Suprapubic skin (tissue), 4 donors: ENCODE data around the gene N4BP2L1. TPM values are rescaled to one million over a fixed set of nuclear protein-coding genes. Genes with fewer than 3 reads are reported as not detected.

ENCODE experiments used
- DNase-seq, 2 donors: peaks; one replicate each; pipeline ENCODE4 v3.0.0-alpha.2; 2019; ENCODE audit warnings: low spot score in 2 of 2
- H3K27ac ChIP-seq: fragments of 200-600 bp; sonication (generic); one replicate; pipeline ENCODE4 v1.5.1; 2019
- H3K27me3 ChIP-seq: fragments of 200-600 bp; sonication (generic); one replicate; pipeline ENCODE4 v1.5.1; 2019
- H3K36me3 ChIP-seq: fragments of 200-600 bp; sonication (generic); one replicate; pipeline ENCODE4 v1.5.1; 2019
- H3K4me1 ChIP-seq: fragments of 200-600 bp; sonication (generic); one replicate; pipeline ENCODE4 v1.5.1; 2019
- H3K4me3 ChIP-seq: fragments of 200-600 bp; sonication (generic); one replicate; pipeline ENCODE4 v1.5.1; 2019; ENCODE audit warnings: mild to moderate bottlenecking
- H3K9me3 ChIP-seq: fragments of 200-600 bp; sonication (generic); one replicate; pipeline ENCODE4 v1.5.1; 2019
- CTCF ChIP-seq, 2 donors: fragments of 200-600 bp in 1 of 2; fragments of 450-650 bp in 1 of 2; sonication (generic) in 1 of 2; IDR thresholded peaks; one replicate each; pipeline ENCODE4 v1.5.1; 2016 to 2019; ENCODE audit warnings: antibody characterized with exemption in 2 of 2, mild to moderate bottlenecking in 1 of 2, moderate library complexity in 1 of 2
- EP300 ChIP-seq: sonication (generic); formaldehyde crosslinking; IDR thresholded peaks from one replicate; pipeline ENCODE4 v1.6.1; 2017; ENCODE audit warnings: antibody characterized with exemption
- POLR2A ChIP-seq, 2 donors: fragments of 450-650 bp; IDR thresholded peaks; one replicate each; pipeline ENCODE4 v1.6.1; 2017; ENCODE audit warnings: antibody characterized with exemption in 2 of 2, mild to moderate bottlenecking in 2 of 2, moderate library complexity in 2 of 2
- POLR2AphosphoS5 ChIP-seq, 3 donors: sonication (generic); formaldehyde crosslinking; IDR thresholded peaks; one replicate each; pipeline ENCODE4 v1.6.1; 2017; ENCODE audit warnings: antibody characterized with exemption in 3 of 3
- WGBS: methylation state at CpG from one replicate; pipeline ENCODE4 v1.1.5; 2018; 5-methylcytosine and 5-hydroxymethylcytosine counted together
- total RNA-seq, 4 donors: library from RNA; depleted of rRNA; stranded (reverse); fragments of >200 nt; gene quantifications; one replicate each; pipeline ENCODE4 v1.1.0, GENCODE V29; 2016

Gene N4BP2L1
- total RNA-seq, 4 donors from 2014 or later, result 31.3 to 71.5 (median 34.6) TPM

- Histone ChIP-seq H3K27ac (no peak overlapping the region), H3K36me3 (no peaks in the 10 kb centered on the region), H3K27me3 (no peaks in the 10 kb centered on the region), H3K9me3 (no peaks in the 10 kb centered on the region), H3K4me3 (no peak overlapping the region), H3K4me1 (no peaks in the 10 kb centered on the region)
- 60% methylated on average over 3 of the region's 3 CpGs for WGBS
- TF ChIP-seq CTCF (IDR thresholded peaks at IDR 0.05), result no peak
- TF ChIP-seq POLR2A (IDR thresholded peaks at IDR 0.05), result no peak
- no peak for TF ChIP-seq EP300
- TF ChIP-seq POLR2AphosphoS5 (IDR thresholded peaks at IDR 0.05), result no peak
- no peak for DNase-seq
Measured at GRCh38 chr13:32472194-32472621, 44.3 kb upstream of the N4BP2L1 start.

GRCh38 chr13:32471187-32471922 is 43.4 kb upstream of the N4BP2L1 start:
- H3K27ac ChIP-seq, result no peak overlapping the region
- H3K4me1 ChIP-seq, result no peaks in the 10 kb centered on the region
- no peak for TF ChIP-seq POLR2A (IDR thresholded peaks at IDR 0.05)
- no peak for TF ChIP-seq POLR2AphosphoS5 (IDR thresholded peaks at IDR 0.05)
- no peak for TF ChIP-seq EP300
- TF ChIP-seq CTCF (IDR thresholded peaks at IDR 0.05), result no peak
- H3K27me3 ChIP-seq, result no peaks in the 10 kb centered on the region
- no peak for DNase-seq
- no peak overlapping the region for H3K4me3 ChIP-seq
- WGBS, result 70% methylated on average over 12 of the region's 12 CpGs
- no peaks in the 10 kb centered on the region for H3K9me3 ChIP-seq
- H3K36me3 ChIP-seq, result no peaks in the 10 kb centered on the region

- WGBS, result 81% methylated on average over 6 of the region's 6 CpGs
- H3K4me1 ChIP-seq, result no peaks in the 10 kb centered on the region
- TF ChIP-seq POLR2A (IDR thresholded peaks at IDR 0.05) (no peak), CTCF (IDR thresholded peaks at IDR 0.05) (no peak), EP300 (no peak), POLR2AphosphoS5 (IDR thresholded peaks at IDR 0.05) (no peak)
- no peaks in the 10 kb centered on the region for H3K9me3 ChIP-seq
- DNase-seq, result no peak
- H3K4me3 ChIP-seq, result no peak overlapping the region
- H3K27ac ChIP-seq, result no peak overlapping the region
- peaks cover 5% of the 10 kb centered on the region for H3K36me3 ChIP-seq
- H3K27me3 ChIP-seq, result no peaks in the 10 kb centered on the region
Measured at GRCh38 chr13:32468502-32469142, 40.7 kb upstream of the N4BP2L1 start.

GRCh38 chr13:32456591-32456990 is 28.7 kb upstream of the N4BP2L1 start:
- Histone ChIP-seq H3K4me3 (no peak overlapping the region), H3K9me3 (no peaks in the 10 kb centered on the region), H3K27me3 (no peaks in the 10 kb centered on the region), H3K36me3 (peaks cover 4% of the 10 kb centered on the region), H3K4me1 (no peaks in the 10 kb centered on the region), H3K27ac (no peak overlapping the region)
- no peak for DNase-seq
- TF ChIP-seq EP300 (no peak), POLR2AphosphoS5 (IDR thresholded peaks at IDR 0.05) (no peak), CTCF (IDR thresholded peaks at IDR 0.05) (no peak), POLR2A (IDR thresholded peaks at IDR 0.05) (no peak)
- 93% methylated on average over 2 of the region's 2 CpGs for WGBS

- DNase-seq, result no peak
Measured at GRCh38 chr13:32455594-32455903, 27.6 kb upstream of the N4BP2L1 start.

More at GRCh38 chr13:32455594-32455903, 27.6 kb upstream of the N4BP2L1 start:
- Histone ChIP-seq H3K9me3 (no peaks in the 10 kb centered on the region), H3K27ac (no peak overlapping the region), H3K36me3 (peaks cover 4% of the 10 kb centered on the region), H3K4me1 (no peaks in the 10 kb centered on the region), H3K27me3 (no peaks in the 10 kb centered on the region), H3K4me3 (no peak overlapping the region)
- no peak for TF ChIP-seq EP300
- TF ChIP-seq POLR2A (IDR thresholded peaks at IDR 0.05), result no peak
- no peak for TF ChIP-seq POLR2AphosphoS5 (IDR thresholded peaks at IDR 0.05)
- TF ChIP-seq CTCF (IDR thresholded peaks at IDR 0.05), result no peak
- 100% methylated on average over 2 of the region's 2 CpGs for WGBS
